NOMO-1 treated with dmso at 0.1 percent for 144 hours (cell line): Measurements from ENCODE around the gene KLK3.
"Not testable (repeated sequence)": the region's sequence is repeated elsewhere in the genome, so short reads cannot be mapped to it uniquely, and the experiment has no call there.

ENCODE experiments used
- DNase-seq: peaks from one replicate; lab custom pipeline; 2025; ENCODE audit not compliant: unreplicated experiment; lab: John Stamatoyannopoulos, UW

Gene KLK3

DNA sequence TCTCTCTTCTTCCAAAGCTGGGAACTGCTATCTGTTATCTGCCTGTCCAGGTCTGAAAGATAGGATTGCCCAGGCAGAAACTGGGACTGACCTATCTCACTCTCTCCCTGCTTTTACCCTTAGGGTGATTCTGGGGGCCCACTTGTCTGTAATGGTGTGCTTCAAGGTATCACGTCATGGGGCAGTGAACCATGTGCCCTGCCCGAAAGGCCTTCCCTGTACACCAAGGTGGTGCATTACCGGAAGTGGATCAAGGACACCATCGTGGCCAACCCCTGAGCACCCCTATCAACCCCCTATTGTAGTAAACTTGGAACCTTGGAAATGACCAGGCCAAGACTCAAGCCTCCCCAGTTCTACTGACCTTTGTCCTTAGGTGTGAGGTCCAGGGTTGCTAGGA is 5.1 kb downstream of the KLK3 start:
- no peak for DNase-seq

DNA sequence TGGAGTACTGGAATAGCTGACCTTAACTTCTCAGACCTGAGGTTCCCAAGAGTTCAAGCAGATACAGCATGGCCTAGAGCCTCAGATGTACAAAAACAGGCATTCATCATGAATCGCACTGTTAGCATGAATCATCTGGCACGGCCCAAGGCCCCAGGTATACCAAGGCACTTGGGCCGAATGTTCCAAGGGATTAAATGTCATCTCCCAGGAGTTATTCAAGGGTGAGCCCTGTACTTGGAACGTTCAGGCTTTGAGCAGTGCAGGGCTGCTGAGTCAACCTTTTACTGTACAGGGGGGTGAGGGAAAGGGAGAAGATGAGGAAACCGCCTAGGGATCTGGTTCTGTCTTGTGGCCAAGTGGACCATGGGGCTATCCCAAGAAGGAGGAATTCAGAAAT is 6.3 kb downstream of the KLK3 start:
- no peak for DNase-seq

DNA sequence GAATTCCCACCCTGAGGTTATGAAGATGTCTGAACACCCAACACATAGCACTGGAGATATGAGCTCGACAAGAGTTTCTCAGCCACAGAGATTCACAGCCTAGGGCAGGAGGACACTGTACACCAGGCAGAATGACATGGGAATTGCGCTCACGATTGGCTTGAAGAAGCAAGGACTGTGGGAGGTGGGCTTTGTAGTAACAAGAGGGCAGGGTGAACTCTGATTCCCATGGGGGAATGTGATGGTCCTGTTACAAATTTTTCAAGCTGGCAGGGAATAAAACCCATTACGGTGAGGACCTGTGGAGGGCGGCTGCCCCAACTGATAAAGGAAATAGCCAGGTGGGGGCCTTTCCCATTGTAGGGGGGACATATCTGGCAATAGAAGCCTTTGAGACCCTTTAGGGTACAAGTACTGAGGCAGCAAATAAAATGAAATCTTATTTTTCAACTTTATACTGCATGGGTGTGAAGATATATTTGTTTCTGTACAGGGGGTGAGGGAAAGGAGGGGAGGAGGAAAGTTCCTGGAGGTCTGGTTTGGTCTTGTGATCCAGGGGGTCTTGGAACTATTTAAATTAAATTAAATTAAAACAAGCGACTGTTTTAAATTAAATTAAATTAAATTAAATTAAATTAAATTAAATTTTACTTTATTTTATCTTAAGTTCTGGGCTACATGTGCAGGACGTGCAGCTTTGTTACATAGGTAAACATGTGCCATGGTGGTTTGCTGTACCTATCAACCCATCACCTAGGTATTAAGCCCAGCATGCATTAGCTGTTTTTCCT is 7.0 kb downstream of the KLK3 start:
- DNase-seq = no peak

DNA sequence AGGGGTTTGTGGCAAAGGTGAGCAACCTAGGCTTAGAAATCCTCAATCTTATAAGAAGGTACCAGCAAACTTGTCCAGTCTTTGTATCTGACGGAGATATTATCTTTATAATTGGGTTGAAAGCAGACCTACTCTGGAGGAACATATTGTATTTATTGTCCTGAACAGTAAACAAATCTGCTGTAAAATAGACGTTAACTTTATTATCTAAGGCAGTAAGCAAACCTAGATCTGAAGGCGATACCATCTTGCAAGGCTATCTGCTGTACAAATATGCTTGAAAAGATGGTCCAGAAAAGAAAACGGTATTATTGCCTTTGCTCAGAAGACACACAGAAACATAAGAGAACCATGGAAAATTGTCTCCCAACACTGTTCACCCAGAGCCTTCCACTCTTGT is 14.8 kb downstream of the KLK3 start:
- no peak for DNase-seq

DNA sequence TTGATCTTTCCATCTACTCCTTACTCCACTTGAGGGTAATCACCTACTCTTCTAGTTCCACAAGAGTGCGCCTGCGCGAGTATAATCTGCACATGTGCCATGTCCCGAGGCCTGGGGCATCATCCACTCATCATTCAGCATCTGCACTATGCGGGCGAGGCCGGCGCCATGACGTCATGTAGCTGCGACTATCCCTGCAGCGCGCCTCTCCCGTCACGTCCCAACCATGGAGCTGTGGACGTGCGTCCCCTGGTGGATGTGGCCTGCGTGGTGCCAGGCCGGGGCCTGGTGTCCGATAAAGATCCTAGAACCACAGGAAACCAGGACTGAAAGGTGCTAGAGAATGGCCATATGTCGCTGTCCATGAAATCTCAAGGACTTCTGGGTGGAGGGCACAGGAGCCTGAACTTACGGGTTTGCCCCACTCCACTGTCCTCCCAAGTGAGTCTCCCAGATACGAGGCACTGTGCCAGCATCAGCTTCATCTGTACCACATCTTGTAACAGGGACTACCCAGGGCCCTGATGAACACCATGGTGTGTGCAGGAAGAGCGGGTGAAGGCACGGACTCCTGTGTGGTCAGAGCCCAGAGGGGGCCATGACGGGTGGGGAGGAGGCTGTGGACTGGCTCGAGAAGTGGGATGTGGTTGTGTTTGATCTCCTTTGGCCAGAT is 15.8 kb downstream of the KLK3 start:
- DNase-seq = no peak

DNA sequence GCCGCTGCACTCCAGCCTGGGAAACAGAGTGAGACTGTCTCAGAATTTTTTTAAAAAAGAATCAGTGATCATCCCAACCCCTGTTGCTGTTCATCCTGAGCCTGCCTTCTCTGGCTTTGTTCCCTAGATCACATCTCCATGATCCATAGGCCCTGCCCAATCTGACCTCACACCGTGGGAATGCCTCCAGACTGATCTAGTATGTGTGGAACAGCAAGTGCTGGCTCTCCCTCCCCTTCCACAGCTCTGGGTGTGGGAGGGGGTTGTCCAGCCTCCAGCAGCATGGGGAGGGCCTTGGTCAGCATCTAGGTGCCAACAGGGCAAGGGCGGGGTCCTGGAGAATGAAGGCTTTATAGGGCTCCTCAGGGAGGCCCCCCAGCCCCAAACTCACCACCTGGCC is 18.3 kb downstream of the KLK3 start, which contains the start of gene KLK2:
Gene KLK2, plus strand, starts transcription at position 384 of the 400 bp plus-strand sequence. CDS start 35 bp downstream, outside the sequence.
- DNase-seq = no peak

DNA sequence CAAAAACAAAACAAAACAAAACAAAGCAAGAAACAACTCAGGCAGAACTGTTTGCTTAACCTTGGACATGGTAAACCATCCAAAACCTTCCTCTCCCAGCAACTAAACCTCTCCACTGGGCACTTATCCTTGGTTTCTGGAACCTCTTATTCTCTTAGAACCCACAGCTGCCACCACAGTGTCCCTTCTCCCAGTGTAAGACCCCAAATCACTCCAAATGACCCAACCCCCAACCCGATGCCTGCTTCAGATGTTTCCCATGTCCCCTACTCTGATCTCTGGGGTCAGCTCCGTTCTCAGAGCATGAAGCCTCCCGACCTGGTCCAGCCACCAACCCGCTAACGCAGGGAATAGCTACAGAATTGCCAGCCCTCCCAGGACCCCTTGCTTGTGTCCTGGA is 19.5 kb downstream of the KLK3 start:
- no peak for DNase-seq

DNA sequence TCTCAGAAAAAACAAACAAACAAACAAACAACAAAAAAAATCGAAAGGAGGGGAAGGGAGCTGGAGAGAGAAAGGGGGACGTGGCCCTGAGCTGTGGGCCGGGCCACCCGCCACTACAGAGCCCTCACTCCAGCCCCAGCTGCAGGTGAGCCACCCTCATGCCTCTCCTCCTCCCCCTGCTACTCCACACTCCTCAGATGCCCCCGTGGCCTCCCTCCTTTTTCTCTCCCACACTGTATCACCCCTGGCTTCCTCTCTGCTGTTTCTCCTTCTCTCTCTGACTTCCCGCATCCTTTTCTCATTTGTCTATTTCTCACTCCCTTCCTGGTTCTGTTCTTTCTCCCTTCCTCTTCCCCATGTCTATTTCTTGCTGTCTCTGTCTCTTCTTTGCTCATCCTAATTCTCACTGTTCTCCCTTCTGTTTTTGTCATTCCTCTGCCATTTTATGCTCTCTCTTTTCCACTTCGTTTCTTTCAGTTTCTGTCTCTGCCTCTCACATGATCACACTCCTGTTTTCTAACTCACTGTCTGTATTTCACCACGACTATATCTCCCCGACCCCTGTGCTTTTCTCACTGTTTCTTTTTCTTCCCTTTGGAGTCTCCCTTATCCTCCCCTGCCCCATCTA is 21.2 kb downstream of the KLK3 start:
- no peak for DNase-seq

DNA sequence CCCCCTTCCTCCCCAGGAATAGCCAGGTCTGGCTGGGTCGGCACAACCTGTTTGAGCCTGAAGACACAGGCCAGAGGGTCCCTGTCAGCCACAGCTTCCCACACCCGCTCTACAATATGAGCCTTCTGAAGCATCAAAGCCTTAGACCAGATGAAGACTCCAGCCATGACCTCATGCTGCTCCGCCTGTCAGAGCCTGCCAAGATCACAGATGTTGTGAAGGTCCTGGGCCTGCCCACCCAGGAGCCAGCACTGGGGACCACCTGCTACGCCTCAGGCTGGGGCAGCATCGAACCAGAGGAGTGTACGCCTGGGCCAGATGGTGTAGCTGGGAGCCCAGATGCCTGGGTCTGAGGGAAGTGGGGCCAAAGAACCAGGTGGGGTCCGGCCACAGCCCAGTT is 21.7 kb downstream of the KLK3 start:
- no peak for DNase-seq

DNA sequence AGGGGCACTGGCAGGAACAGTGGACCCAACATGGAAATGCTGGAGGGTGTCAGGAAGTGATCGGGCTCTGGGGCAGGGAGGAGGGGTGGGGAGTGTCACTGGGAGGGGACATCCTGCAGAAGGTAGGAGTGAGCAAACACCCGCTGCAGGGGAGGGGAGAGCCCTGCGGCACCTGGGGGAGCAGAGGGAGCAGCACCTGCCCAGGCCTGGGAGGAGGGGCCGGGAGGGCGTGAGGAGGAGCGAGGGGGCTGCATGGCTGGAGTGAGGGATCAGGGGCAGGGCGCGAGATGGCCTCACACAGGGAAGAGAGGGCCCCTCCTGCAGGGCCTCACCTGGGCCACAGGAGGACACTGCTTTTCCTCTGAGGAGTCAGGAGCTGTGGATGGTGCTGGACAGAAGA is 22.6 kb downstream of the KLK3 start:
- DNase-seq = no peak

DNA sequence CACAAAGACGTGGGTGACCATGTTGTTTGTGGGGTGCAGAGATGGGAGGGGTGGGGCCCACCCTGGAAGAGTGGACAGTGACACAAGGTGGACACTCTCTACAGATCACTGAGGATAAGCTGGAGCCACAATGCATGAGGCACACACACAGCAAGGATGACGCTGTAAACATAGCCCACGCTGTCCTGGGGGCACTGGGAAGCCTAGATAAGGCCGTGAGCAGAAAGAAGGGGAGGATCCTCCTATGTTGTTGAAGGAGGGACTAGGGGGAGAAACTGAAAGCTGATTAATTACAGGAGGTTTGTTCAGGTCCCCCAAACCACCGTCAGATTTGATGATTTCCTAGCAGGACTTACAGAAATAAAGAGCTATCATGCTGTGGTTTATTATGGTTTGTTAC is 24.1 kb downstream of the KLK3 start:
- no peak for DNase-seq

DNA sequence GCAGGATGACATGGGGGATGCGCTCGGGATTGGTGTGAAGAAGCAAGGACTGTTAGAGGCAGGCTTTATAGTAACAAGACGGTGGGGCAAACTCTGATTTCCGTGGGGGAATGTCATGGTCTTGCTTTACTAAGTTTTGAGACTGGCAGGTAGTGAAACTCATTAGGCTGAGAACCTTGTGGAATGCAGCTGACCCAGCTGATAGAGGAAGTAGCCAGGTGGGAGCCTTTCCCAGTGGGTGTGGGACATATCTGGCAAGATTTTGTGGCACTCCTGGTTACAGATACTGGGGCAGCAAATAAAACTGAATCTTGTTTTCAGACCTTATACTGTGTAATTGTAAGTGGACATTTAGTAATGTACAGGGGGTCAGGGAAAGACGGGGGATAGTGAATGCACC is 25.5 kb downstream of the KLK3 start:
- DNase-seq = no peak

DNA sequence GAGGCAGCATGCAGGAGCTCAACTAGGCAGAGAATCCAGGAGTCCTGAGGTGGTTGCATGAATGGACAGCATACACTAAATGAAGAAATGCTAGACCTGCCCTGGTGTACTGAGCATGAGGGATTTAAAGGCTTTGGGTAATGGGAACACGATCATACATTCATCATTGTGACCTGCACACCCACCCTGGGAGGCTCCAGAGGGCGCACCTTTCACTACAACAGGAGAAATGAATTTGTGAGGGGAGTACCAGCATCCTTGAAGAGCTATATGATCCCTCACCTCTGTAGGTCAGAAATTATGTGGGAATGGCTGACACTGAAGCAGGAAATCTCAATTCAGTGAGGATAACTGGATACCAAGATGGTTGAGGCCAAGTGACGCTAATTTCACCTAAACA is 27.5 kb downstream of the KLK3 start:
- DNase-seq = no peak

DNA sequence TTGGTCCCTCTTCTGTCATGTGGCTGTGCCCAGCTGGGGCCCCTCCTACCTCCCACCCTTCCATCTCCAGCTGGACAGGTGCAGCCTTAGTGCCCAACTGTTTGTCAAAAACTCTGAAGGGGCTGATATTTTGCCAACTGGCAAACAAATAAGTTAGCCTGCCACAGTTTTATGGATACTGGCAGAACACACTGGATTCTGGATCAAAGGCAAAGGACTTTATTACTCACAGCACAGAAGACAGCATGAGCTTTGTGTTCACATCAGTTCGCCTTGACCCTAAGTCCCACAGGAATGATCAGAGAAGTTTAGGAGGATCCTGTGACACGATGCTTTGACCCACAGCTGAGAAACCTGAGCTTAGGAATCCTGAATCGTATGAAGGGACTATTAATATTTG is 34.9 kb downstream of the KLK3 start:
- DNase-seq = no peak

DNA sequence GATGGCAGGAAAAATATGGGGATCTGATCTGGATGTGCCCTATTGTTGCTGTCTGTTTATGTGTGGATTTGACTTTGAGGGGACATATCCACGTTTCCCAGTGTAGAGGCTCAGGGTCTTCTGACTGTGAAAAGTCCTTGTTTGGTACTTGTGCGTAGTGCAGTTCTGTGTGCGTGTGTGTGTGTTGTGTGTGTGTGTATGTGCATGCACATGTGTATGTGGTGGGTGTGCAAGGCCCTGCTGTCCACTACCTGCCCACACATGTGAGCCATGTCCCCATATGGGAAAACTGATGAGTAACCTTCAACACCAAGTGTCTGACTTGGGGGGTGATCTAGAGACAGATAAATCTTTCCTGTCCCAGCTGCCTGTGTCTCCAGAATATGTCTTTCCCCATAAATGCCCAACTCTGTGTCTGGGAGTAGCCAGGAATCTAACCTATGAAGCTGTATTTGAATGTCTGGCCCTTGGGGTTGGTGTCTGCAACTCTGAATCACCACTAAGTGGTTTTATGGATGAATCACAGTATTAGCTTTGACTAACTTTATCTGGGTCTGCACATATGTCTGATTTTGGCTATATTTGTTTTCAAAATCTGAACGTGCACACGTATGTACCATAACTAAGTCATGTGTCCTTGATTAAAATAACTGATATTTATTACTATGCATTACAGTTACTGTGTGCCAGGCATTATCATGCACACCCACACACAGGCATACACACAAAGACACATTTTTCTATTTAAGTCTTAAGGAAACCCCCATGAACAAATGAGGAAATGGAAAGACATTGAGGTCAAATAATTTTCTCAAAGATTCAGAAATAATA is 35.9 kb downstream of the KLK3 start:
- DNase-seq = no peak

DNA sequence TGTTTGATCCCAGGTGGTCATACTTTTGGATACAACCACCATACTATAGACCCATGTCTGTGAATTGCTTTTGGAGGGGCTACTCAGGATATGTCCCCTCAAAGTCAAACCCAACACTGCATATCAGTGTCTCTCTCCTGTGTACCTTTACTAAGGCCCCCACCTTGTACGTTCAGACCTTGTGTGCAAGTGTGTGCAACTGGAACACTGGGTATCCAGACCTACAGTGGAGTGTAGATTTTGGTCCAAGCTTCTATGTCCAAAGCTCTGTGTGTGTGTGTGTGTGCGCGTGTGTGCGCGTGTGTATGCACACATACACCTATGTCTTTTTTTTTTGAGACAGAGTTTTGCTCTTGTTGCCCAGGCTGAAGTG is 36.5 kb downstream of the KLK3 start:
- DNase-seq = no peak

DNA sequence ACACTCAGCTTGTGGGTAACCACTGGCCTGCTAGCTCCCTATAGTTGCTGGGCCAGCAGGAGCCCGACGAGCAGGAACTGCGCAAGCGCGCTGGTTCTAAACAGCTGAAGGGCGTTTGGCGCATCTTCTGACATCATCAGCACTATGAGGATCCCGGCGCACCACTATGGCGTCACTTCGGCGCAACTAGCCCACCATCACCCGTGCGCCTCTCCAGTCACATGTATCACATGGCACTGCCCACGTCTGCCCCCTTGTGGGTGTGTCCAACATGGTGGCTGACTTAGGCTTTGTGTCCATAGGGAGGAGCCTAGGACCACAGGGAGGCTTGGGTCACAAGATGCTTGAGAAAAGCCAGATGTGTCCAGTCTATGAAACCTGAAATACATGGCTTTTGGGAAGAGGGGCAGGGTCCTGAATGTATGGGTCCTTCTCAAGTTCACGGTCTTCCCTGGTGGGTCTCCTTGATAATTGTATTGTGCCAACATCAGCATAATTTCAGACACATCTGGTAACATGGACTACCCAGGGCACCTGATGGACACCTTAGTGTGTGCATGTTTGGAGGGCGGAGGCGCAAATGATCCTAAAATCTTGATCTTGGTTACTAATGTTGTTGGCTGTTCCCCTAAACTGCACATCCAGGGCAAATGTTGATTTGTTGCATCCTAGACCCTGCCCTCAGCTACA is 38.5 kb downstream of the KLK3 start:
- no peak for DNase-seq

DNA sequence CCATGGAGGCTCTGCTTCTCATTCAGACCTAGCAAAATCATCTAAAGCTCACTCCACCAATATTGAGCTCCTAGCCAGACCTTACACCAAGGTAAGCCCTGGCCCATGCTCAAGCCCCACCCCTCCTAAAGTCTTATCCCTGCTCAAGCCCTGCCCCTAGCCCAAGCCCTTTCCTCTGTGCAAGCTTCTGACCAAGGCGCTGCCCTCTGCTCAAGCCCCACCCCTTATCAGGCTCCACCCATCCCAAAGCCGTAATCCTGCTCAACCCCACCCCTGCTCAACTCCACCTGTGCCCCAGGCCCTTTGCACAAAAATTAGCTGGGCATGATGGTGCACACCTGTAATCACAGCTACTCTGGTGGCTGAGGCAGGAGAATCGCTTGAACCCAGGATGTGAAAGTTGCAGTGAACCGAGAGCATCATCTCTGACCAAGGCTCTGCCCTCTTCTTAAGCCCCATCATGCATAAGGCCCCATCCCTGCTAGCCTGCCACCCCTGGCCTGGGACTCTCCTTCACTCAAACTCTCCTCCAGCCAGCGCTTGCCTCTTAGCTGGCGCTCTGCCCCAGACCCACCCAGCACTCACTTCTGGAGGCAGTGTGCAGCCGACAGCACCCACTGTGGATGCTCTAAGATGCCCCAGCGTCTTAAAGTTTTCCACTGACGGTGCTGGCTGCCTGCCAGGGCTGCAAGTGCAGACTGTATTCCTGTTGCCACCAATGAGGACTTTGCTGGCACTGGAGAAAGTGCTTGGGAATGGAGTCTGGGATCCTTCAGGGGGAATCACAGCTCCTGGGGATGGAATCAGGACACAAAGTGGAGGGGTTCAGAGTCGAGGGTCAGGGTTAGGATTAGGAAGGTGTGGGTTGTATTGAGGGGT is 40.0 kb downstream of the KLK3 start:
- DNase-seq = no peak

DNA sequence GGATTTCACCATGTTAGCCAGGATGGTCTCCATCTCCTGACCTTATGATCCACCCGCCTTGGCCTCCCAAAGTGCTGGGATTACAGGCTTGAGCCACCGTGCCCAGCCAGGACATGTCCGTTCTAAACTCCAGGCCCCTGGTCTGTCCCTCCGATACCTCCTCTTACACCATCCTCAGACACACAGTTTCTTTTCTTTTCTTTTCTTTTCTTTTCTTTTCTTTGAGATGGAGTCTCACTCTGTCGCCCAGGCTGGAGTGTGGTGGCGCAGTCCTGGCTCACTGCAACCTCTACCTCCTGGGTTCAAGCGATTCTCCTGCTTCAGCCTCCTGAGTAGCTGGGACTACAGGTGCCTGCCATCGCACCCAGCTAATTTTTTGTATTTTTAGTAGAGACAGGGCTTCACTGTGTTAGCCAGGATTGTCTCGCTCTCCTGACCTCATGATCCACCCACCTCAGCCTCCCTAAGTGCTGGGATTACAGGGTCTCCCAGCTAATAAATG is 41.4 kb downstream of the KLK3 start:
- not testable (repeated sequence) for DNase-seq
